SK-N-SH treated with all-trans-retinoic acid at 6 μM for 48 hours (cell line): ENCODE results near the gene FXYD4.

Experiments used
- OSR1 ChIP-seq: fragments of 250-450 bp; sonication (Bioruptor Pico); IDR thresholded peaks from 2 replicates; pipeline ENCODE4 v1.8.0; 2022; ENCODE audit warnings: moderate library complexity, mild to moderate bottlenecking, inconsistent platforms
- SNAI2 ChIP-seq: fragments of 250-450 bp; sonication (Bioruptor Pico); IDR thresholded peaks from 2 replicates; pipeline ENCODE4 v1.5.0; 2020; ENCODE audit warnings: mild to moderate bottlenecking, moderate library complexity
- TOX ChIP-seq: fragments of 250-450 bp; sonication (Bioruptor Pico); IDR thresholded peaks from 2 replicates; pipeline ENCODE4 v1.8.0; 2021; ENCODE audit warnings: mild to moderate bottlenecking, moderate library complexity, borderline replicate concordance
- TF ChIP-seq, protein P1 (sequence below): fragments of 250-450 bp; sonication (Bioruptor Pico); IDR thresholded peaks from 2 replicates; pipeline ENCODE4 v1.5.1; 2021; ENCODE audit warnings: mild to moderate bottlenecking, moderate library complexity
- TF ChIP-seq, protein P2 (sequence below): fragments of 250-450 bp; sonication (Bioruptor Pico); IDR thresholded peaks from 2 replicates; pipeline ENCODE4 v1.5.1; 2020; ENCODE audit warnings: low read depth, mild to moderate bottlenecking, moderate library complexity

DNA sequence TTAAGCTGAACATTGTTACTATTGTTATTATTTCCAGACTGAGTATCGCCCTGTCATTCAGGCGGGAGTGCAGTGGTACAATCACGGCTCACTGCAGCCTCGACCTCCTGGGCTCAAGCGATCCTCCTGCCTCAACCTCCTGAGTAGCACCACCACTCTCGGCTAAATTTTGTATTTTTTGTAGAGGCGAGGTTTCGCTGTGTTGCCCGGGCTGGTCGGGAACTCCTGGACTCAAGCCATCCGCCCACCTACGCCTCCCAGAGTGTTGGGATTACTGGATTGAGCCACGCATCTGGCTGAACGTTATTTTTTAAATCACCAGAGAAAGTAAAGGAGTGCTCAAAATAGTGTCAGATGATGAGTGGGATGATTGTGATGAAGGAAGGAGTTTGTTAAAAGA, 38.9 kb downstream of the FXYD4 start:
- TF ChIP-seq SNAI2 (CRISPR knock-in tag): no peak
- no peak for TF ChIP-seq OSR1 (CRISPR knock-in tag)
- no peak for TF ChIP-seq TOX (CRISPR knock-in tag)
- TF ChIP-seq, protein P1, sequence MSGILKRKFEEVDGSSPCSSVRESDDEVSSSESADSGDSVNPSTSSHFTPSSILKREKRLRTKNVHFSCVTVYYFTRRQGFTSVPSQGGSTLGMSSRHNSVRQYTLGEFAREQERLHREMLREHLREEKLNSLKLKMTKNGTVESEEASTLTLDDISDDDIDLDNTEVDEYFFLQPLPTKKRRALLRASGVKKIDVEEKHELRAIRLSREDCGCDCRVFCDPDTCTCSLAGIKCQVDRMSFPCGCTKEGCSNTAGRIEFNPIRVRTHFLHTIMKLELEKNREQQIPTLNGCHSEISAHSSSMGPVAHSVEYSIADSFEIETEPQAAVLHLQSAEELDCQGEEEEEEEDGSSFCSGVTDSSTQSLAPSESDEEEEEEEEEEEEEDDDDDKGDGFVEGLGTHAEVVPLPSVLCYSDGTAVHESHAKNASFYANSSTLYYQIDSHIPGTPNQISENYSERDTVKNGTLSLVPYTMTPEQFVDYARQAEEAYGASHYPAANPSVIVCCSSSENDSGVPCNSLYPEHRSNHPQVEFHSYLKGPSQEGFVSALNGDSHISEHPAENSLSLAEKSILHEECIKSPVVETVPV (CRISPR knock-in tag): no peak
- TF ChIP-seq, protein P2, sequence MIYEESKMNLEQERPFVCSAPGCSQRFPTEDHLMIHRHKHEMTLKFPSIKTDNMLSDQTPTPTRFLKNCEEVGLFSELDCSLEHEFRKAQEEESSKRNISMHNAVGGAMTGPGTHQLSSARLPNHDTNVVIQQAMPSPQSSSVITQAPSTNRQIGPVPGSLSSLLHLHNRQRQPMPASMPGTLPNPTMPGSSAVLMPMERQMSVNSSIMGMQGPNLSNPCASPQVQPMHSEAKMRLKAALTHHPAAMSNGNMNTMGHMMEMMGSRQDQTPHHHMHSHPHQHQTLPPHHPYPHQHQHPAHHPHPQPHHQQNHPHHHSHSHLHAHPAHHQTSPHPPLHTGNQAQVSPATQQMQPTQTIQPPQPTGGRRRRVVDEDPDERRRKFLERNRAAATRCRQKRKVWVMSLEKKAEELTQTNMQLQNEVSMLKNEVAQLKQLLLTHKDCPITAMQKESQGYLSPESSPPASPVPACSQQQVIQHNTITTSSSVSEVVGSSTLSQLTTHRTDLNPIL: no peak
